Central memory CD8-positive, alpha-beta T cell (primary cell): ENCODE measurements around the gene DDX49.
"Not testable (repeated sequence)": the region's sequence is repeated elsewhere in the genome, so short reads cannot be mapped to it uniquely, and the experiment has no call there.

Source experiments
- ATAC-seq: fragments of 150-1000 bp; cut with Tn5 transposase; replicated peaks from 2 replicates; pipeline ENCODE4 v1.10.0; 2022; ENCODE audit warnings: mild to moderate bottlenecking, moderate FRiP score, moderate number of reproducible peaks; ENCODE audit not compliant: poor library complexity, severe bottlenecking; ENCODE audit errors: extremely low read depth
- DNase-seq, 2 donors: peaks; one replicate each; pipeline ENCODE4 v3.0.0; 2021; ENCODE audit warnings: low spot score in 2 of 2
- H3K27ac Mint-ChIP-seq: one replicate; pipeline ENCODE4 v1.8.0; 2022; ENCODE audit warnings: low read depth, mild to moderate bottlenecking, moderate library complexity, mixed read lengths
- H3K27me3 Mint-ChIP-seq: one replicate; pipeline ENCODE4 v1.8.0; 2022; ENCODE audit warnings: mixed read lengths
- H3K36me3 Mint-ChIP-seq: one replicate; pipeline ENCODE4 v1.8.0; 2022; ENCODE audit warnings: mild to moderate bottlenecking, moderate library complexity, mixed read lengths; ENCODE audit not compliant: insufficient read depth
- H3K4me1 Mint-ChIP-seq: one replicate; pipeline ENCODE4 v1.8.0; 2022; ENCODE audit warnings: mixed read lengths
- H3K4me3 Mint-ChIP-seq: one replicate; pipeline ENCODE4 v1.8.0; 2022; ENCODE audit warnings: mild to moderate bottlenecking, moderate library complexity, mixed read lengths
- H3K9me3 Mint-ChIP-seq: one replicate; pipeline ENCODE4 v1.8.0; 2022; ENCODE audit warnings: mixed read lengths

Gene DDX49

GRCh38 chr19:18908917-18909619 is 10.4 kb upstream of the DDX49 start:
- H3K36me3 Mint-ChIP-seq, result peaks cover 33% of the 10 kb centered on the region
- H3K4me3 Mint-ChIP-seq, result no peak overlapping the region
- no peaks in the 10 kb centered on the region for H3K27me3 Mint-ChIP-seq
- H3K9me3 Mint-ChIP-seq, result no peaks in the 10 kb centered on the region
- DNase-seq (no peak), ATAC-seq (no peak)
- peaks cover 12% of the 10 kb centered on the region for H3K4me1 Mint-ChIP-seq
- H3K27ac Mint-ChIP-seq, result peak overlapping the region; percentile 82

GRCh38 chr19:18910010-18910409 is 9.5 kb upstream of the DDX49 start:
- Mint-ChIP-seq H3K9me3 (no peaks in the 10 kb centered on the region), H3K36me3 (peaks cover 37% of the 10 kb centered on the region), H3K27ac (peak overlapping the region; percentile 82), H3K4me1 (peaks cover 16% of the 10 kb centered on the region), H3K27me3 (no peaks in the 10 kb centered on the region), H3K4me3 (no peak overlapping the region)
- DNase-seq (no peak), ATAC-seq (no peak)

- DNase-seq (no peak), ATAC-seq (no peak)
- Mint-ChIP-seq H3K36me3 (peaks cover 30% of the 10 kb centered on the region), H3K4me1 (peaks cover 19% of the 10 kb centered on the region), H3K27ac (no peak overlapping the region), H3K27me3 (no peaks in the 10 kb centered on the region), H3K4me3 (no peak overlapping the region), H3K9me3 (no peaks in the 10 kb centered on the region)
Observed at GRCh38 chr19:18910801-18911436, 8.6 kb upstream of the DDX49 start.

- Mint-ChIP-seq H3K27ac (no peak overlapping the region), H3K9me3 (no peaks in the 10 kb centered on the region), H3K27me3 (no peaks in the 10 kb centered on the region), H3K4me3 (no peak overlapping the region), H3K36me3 (peaks cover 21% of the 10 kb centered on the region), H3K4me1 (peaks cover 31% of the 10 kb centered on the region)
- ATAC-seq, result no peak
- DNase-seq, result no peak
Observed at GRCh38 chr19:18912933-18913332, 6.6 kb upstream of the DDX49 start.

- H3K27ac Mint-ChIP-seq, result no peak overlapping the region
- H3K9me3 Mint-ChIP-seq, result no peaks in the 10 kb centered on the region
- ATAC-seq, result no peak
- no peaks in the 10 kb centered on the region for H3K27me3 Mint-ChIP-seq
- H3K4me1 Mint-ChIP-seq, result peaks cover 34% of the 10 kb centered on the region
- peaks cover 20% of the 10 kb centered on the region for H3K36me3 Mint-ChIP-seq
- DNase-seq, result no peak
- H3K4me3 Mint-ChIP-seq, result no peak overlapping the region
Observed at GRCh38 chr19:18913466-18913865, 6.0 kb upstream of the DDX49 start.

GRCh38 chr19:18915639-18916038 is 3.9 kb upstream of the DDX49 start:
- DNase-seq (no peak), ATAC-seq (no peak)
- no peaks in the 10 kb centered on the region for H3K27me3 Mint-ChIP-seq
- no peak overlapping the region for H3K27ac Mint-ChIP-seq
- H3K9me3 Mint-ChIP-seq, result no peaks in the 10 kb centered on the region
- H3K4me3 Mint-ChIP-seq, result no peak overlapping the region
- peaks cover 25% of the 10 kb centered on the region for H3K36me3 Mint-ChIP-seq
- peaks cover 44% of the 10 kb centered on the region for H3K4me1 Mint-ChIP-seq

- H3K27me3 Mint-ChIP-seq, ATAC-seq, H3K9me3 Mint-ChIP-seq, DNase-seq: not testable (repeated sequence)
- peak overlapping the region; percentile 79 for H3K4me3 Mint-ChIP-seq
- peaks cover 48% of the 10 kb centered on the region for H3K4me1 Mint-ChIP-seq
- H3K27ac Mint-ChIP-seq, result peak overlapping the region; percentile 93
- peaks cover 21% of the 10 kb centered on the region for H3K36me3 Mint-ChIP-seq
Observed at GRCh38 chr19:18917593-18917992, 1.9 kb upstream of the DDX49 start.

- DNase-seq, result no peak
- H3K27ac Mint-ChIP-seq, result peak overlapping the region; percentile 81
- peaks cover 30% of the 10 kb centered on the region for H3K36me3 Mint-ChIP-seq
- no peak for ATAC-seq
- no peaks in the 10 kb centered on the region for H3K27me3 Mint-ChIP-seq
- H3K4me3 Mint-ChIP-seq, result peak overlapping the region; percentile 79
- peaks cover 34% of the 10 kb centered on the region for H3K4me1 Mint-ChIP-seq
- no peaks in the 10 kb centered on the region for H3K9me3 Mint-ChIP-seq
Observed at GRCh38 chr19:18919900-18920214, 342 bp downstream of the DDX49 start.

GRCh38 chr19:18920400-18920799 is 885 bp downstream of the DDX49 start:
- DNase-seq, result no peak
- peak overlapping the region; percentile 81 for H3K27ac Mint-ChIP-seq
- peaks cover 30% of the 10 kb centered on the region for H3K4me1 Mint-ChIP-seq
- no peaks in the 10 kb centered on the region for H3K9me3 Mint-ChIP-seq
- H3K27me3 Mint-ChIP-seq, result no peaks in the 10 kb centered on the region
- peak overlapping the region; percentile 79 for H3K4me3 Mint-ChIP-seq
- ATAC-seq, result no peak
- peaks cover 28% of the 10 kb centered on the region for H3K36me3 Mint-ChIP-seq

- no peaks in the 10 kb centered on the region for H3K27me3 Mint-ChIP-seq
- ATAC-seq (no peak), DNase-seq (no peak)
- H3K27ac Mint-ChIP-seq, result no peak overlapping the region
- H3K36me3 Mint-ChIP-seq, result peaks cover 34% of the 10 kb centered on the region
- no peaks in the 10 kb centered on the region for H3K9me3 Mint-ChIP-seq
- H3K4me3 Mint-ChIP-seq, result no peak overlapping the region
- peaks cover 30% of the 10 kb centered on the region for H3K4me1 Mint-ChIP-seq
Observed at GRCh38 chr19:18921593-18921992, 2.1 kb downstream of the DDX49 start.

GRCh38 chr19:18922228-18922985 is 2.9 kb downstream of the DDX49 start:
- H3K4me1 Mint-ChIP-seq, result peaks cover 22% of the 10 kb centered on the region
- no peak overlapping the region for H3K27ac Mint-ChIP-seq
- H3K36me3 Mint-ChIP-seq, result peaks cover 36% of the 10 kb centered on the region
- no peaks in the 10 kb centered on the region for H3K27me3 Mint-ChIP-seq
- ATAC-seq (no peak), DNase-seq (no peak)
- no peak overlapping the region for H3K4me3 Mint-ChIP-seq
- no peaks in the 10 kb centered on the region for H3K9me3 Mint-ChIP-seq

- H3K27ac Mint-ChIP-seq, result no peak overlapping the region
- no peaks in the 10 kb centered on the region for H3K9me3 Mint-ChIP-seq
- peaks cover 29% of the 10 kb centered on the region for H3K36me3 Mint-ChIP-seq
- no peaks in the 10 kb centered on the region for H3K27me3 Mint-ChIP-seq
- peaks cover 11% of the 10 kb centered on the region for H3K4me1 Mint-ChIP-seq
- H3K4me3 Mint-ChIP-seq, result no peak overlapping the region
- DNase-seq (no peak), ATAC-seq (no peak)
Observed at GRCh38 chr19:18924684-18925213, 5.2 kb downstream of the DDX49 start.
